NT2/D1 (cell line): ENCODE results near the gene DYDC2.
"Not testable (repeated sequence)": the region's sequence is repeated elsewhere in the genome, so short reads cannot be mapped to it uniquely, and the experiment has no call there.

Experiments used
- DNase-seq: peaks from one replicate; pipeline ENCODE4 v3.0.0-alpha.2; 2011; ENCODE audit warnings: low read depth, low spot score
- H3K27me3 ChIP-seq: 2 replicates; pipeline ENCODE4 v1.6.0; 2011; ENCODE audit warnings: mild to moderate bottlenecking; ENCODE audit not compliant: insufficient read length, insufficient read depth
- H3K36me3 ChIP-seq: 2 replicates; pipeline ENCODE4 v1.6.1; 2011; ENCODE audit warnings: mild to moderate bottlenecking, low read length, mixed read lengths; ENCODE audit not compliant: insufficient read depth, insufficient read length
- H3K4me1 ChIP-seq: 2 replicates; pipeline ENCODE4 v1.5.1; 2011; ENCODE audit not compliant: insufficient read depth, insufficient read length
- H3K4me3 ChIP-seq: 2 replicates; pipeline ENCODE4 v1.5.1; 2011; ENCODE audit warnings: low read depth; ENCODE audit not compliant: insufficient read length
- H3K9ac ChIP-seq: 2 replicates; pipeline ENCODE4 v1.6.0; 2011; ENCODE audit warnings: low read depth; ENCODE audit not compliant: insufficient read length
- H3K9me3 ChIP-seq: 2 replicates; pipeline ENCODE4 v1.5.1; 2011; ENCODE audit warnings: mild to moderate bottlenecking, low read length; ENCODE audit not compliant: insufficient read depth
- SUZ12 ChIP-seq: IDR thresholded peaks from 2 replicates; pipeline ENCODE4 v1.6.1; 2011; ENCODE audit not compliant: insufficient read length, insufficient read depth; ENCODE audit errors: extremely low read depth
- YY1 ChIP-seq: IDR thresholded peaks from 2 replicates; pipeline ENCODE4 v1.6.1; 2011; ENCODE audit not compliant: insufficient read length, insufficient read depth
- ZNF274 ChIP-seq: IDR thresholded peaks from 2 replicates; pipeline ENCODE4 v1.6.1; 2011; ENCODE audit warnings: mild to moderate bottlenecking, low read depth, low read length

Gene DYDC2

GRCh38 chr10:80350251-80350650 is 6.3 kb upstream of the DYDC2 start:
- Histone ChIP-seq H3K9ac (no peak overlapping the region), H3K4me1 (no peaks in the 10 kb centered on the region), H3K9me3 (no peaks in the 10 kb centered on the region), H3K36me3 (no peaks in the 10 kb centered on the region), H3K4me3 (no peak overlapping the region), H3K27me3 (peaks cover 3% of the 10 kb centered on the region)
- no peak for DNase-seq
- TF ChIP-seq YY1 (no peak), SUZ12 (no peak), ZNF274 (no peak)

GRCh38 chr10:80351220-80351619 is 5.4 kb upstream of the DYDC2 start:
- Histone ChIP-seq H3K4me1 (no peaks in the 10 kb centered on the region), H3K4me3 (no peak overlapping the region), H3K9me3 (no peaks in the 10 kb centered on the region), H3K9ac (no peak overlapping the region), H3K27me3 (peaks cover 12% of the 10 kb centered on the region), H3K36me3 (no peaks in the 10 kb centered on the region)
- TF ChIP-seq SUZ12 = no peak
- no peak for TF ChIP-seq YY1
- TF ChIP-seq ZNF274 = no peak
- no peak for DNase-seq

GRCh38 chr10:80356989-80357850 is 639 bp downstream of the DYDC2 start:
- DNase-seq = no peak

GRCh38 chr10:80357851-80358125 is 1.2 kb downstream of the DYDC2 start:
- no peaks in the 10 kb centered on the region for H3K9me3 ChIP-seq
- H3K9ac ChIP-seq = no peak overlapping the region
- no peak for DNase-seq
- no peaks in the 10 kb centered on the region for H3K4me1 ChIP-seq
- no peak for TF ChIP-seq ZNF274
- TF ChIP-seq SUZ12 = no peak
- no peak for TF ChIP-seq YY1
- no peak overlapping the region for H3K4me3 ChIP-seq
- no peaks in the 10 kb centered on the region for H3K36me3 ChIP-seq
- H3K27me3 ChIP-seq = peaks cover 15% of the 10 kb centered on the region

More at GRCh38 chr10:80356989-80357850, 639 bp downstream of the DYDC2 start:
- Histone ChIP-seq H3K36me3 (no peaks in the 10 kb centered on the region), H3K9ac (peak overlapping the region; percentile 80), H3K27me3 (peaks cover 15% of the 10 kb centered on the region), H3K4me1 (no peaks in the 10 kb centered on the region), H3K4me3 (peak overlapping the region; percentile 46), H3K9me3 (no peaks in the 10 kb centered on the region)
- TF ChIP-seq YY1 (no peak), ZNF274 (no peak), SUZ12 (no peak)

- peaks cover 15% of the 10 kb centered on the region for H3K27me3 ChIP-seq
- not testable (repeated sequence) for H3K9ac ChIP-seq, H3K4me3 ChIP-seq, H3K36me3 ChIP-seq, DNase-seq, H3K9me3 ChIP-seq, H3K4me1 ChIP-seq
Observed at GRCh38 chr10:80358925-80359324, 2.3 kb downstream of the DYDC2 start.

DNA sequence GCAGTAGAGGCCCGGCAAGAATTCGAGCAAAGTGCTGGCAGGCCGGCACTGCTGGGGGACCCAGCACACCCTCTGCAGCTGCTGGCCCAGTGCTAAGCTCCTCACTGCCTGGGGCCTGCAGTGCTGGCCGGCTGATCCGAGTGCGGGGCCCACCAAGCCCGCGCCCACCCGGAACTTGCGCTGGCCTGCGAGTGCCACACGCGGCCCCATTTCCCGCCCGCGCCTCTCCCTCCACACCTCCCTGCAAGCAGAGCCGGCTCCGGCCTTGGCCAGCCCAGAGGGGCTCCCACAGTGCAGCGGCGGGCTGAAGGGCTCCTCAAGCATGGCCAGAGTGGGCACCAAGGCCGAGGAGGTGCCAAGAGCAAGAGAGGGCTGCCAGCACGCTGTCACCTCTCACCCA is 3.1 kb downstream of the DYDC2 start:
- TF ChIP-seq ZNF274 (no peak), SUZ12 (no peak), YY1 (no peak)
- H3K36me3 ChIP-seq = no peaks in the 10 kb centered on the region
- no peak overlapping the region for H3K4me3 ChIP-seq
- H3K27me3 ChIP-seq = peaks cover 15% of the 10 kb centered on the region
- no peaks in the 10 kb centered on the region for H3K4me1 ChIP-seq
- H3K9me3 ChIP-seq = no peaks in the 10 kb centered on the region
- no peak overlapping the region for H3K9ac ChIP-seq
- DNase-seq = no peak

GRCh38 chr10:80365510-80365909 is 8.9 kb downstream of the DYDC2 start:
- Histone ChIP-seq H3K4me3 (no peak overlapping the region), H3K9ac (no peak overlapping the region), H3K27me3 (no peaks in the 10 kb centered on the region), H3K36me3 (no peaks in the 10 kb centered on the region), H3K9me3 (peaks cover 28% of the 10 kb centered on the region), H3K4me1 (no peaks in the 10 kb centered on the region)
- DNase-seq = no peak
- TF ChIP-seq YY1 (no peak), ZNF274 (no peak), SUZ12 (no peak)
